Mesothelial cell of epicardium (in vitro differentiated cells): Measurements from ENCODE around the gene LMCD1. TPM values are rescaled to one million over a fixed set of nuclear protein-coding genes. Genes with fewer than 3 reads are reported as not detected.

Source experiments
- DNase-seq, 2 experiments: peaks; one replicate each; pipeline ENCODE4 v3.0.0; 2021; ENCODE audit warnings: low spot score in 2 of 2; ENCODE audit not compliant: unreplicated experiment in 2 of 2
- H3K27ac Mint-ChIP-seq: 2 replicates; pipeline ENCODE4 v1.8.0; 2021; ENCODE audit warnings: mixed read lengths
- H3K27me3 Mint-ChIP-seq: 2 replicates; pipeline ENCODE4 v1.8.0; 2021; ENCODE audit warnings: low read depth, mixed read lengths
- H3K36me3 Mint-ChIP-seq: 2 replicates; pipeline ENCODE4 v1.8.0; 2021; ENCODE audit warnings: mixed read lengths
- H3K4me1 Mint-ChIP-seq: 2 replicates; pipeline ENCODE4 v1.8.0; 2021; ENCODE audit warnings: mixed read lengths
- H3K4me3 Mint-ChIP-seq: 2 replicates; pipeline ENCODE4 v1.8.0; 2021; ENCODE audit warnings: mild to moderate bottlenecking, moderate library complexity, mixed read lengths
- H3K9me3 Mint-ChIP-seq: 2 replicates; pipeline ENCODE4 v1.8.0; 2021; ENCODE audit warnings: mixed read lengths
- total RNA-seq: library from RNA; stranded (reverse); gene quantifications from 3 replicates; pipeline ENCODE4 v1.2.1, GENCODE V29; 2021
- TF ChIP-seq, protein P1 (sequence below): fragments of 200-600 bp; sonication (generic); IDR thresholded peaks from one replicate; pipeline ENCODE4 v1.5.0; 2021; ENCODE audit warnings: antibody characterized with exemption; ENCODE audit not compliant: unreplicated experiment

Gene LMCD1
- total RNA-seq, 1 donor from 2014 or later, result 20.8 TPM

DNA sequence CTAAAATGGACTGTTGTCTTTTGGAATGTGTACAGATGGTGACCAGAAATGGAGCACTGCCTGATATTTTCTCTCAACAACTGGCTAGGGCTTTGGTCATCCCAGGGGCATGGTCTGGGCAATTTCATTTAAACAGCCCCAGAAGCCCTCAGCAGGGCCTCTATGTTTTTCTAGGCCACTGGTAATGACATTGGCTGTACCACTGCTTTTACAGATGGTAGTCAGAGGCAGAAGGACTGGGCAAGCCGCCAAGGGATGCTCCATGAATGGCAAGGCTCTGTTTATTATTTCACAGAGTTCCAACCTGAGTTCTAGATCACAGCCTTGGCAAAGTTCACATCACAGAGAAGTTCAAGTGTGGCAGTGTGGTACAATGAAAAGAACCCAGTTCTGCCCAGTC is 37.0 kb upstream of the LMCD1 start:
- Mint-ChIP-seq H3K9me3 (peaks cover 3% of the 10 kb centered on the region), H3K4me1 (peaks cover 4% of the 10 kb centered on the region), H3K27ac (no peak overlapping the region), H3K27me3 (no peaks in the 10 kb centered on the region), H3K36me3 (no peaks in the 10 kb centered on the region), H3K4me3 (no peak overlapping the region)
- no peak for DNase-seq
- TF ChIP-seq, protein P1, sequence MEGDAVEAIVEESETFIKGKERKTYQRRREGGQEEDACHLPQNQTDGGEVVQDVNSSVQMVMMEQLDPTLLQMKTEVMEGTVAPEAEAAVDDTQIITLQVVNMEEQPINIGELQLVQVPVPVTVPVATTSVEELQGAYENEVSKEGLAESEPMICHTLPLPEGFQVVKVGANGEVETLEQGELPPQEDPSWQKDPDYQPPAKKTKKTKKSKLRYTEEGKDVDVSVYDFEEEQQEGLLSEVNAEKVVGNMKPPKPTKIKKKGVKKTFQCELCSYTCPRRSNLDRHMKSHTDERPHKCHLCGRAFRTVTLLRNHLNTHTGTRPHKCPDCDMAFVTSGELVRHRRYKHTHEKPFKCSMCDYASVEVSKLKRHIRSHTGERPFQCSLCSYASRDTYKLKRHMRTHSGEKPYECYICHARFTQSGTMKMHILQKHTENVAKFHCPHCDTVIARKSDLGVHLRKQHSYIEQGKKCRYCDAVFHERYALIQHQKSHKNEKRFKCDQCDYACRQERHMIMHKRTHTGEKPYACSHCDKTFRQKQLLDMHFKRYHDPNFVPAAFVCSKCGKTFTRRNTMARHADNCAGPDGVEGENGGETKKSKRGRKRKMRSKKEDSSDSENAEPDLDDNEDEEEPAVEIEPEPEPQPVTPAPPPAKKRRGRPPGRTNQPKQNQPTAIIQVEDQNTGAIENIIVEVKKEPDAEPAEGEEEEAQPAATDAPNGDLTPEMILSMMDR, result no peak

DNA sequence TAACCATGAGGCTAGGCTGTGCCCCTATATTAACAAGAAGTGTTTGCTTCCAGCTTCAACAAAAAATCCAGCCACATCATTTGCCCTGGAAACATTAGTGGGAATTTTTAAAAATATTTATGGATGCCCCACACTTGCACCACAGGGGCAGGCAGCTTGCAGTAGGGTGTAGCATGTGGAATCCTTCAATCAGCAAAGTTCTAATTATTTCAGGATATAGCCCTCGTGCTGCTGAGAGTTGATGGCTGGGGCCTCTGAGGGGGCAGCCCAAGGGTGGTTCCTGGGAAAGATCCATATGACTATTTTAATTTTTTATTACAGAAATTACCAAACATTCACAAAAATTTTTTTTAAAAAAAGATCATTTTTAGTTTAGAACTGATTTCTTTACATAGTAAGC is 35.1 kb upstream of the LMCD1 start:
- Mint-ChIP-seq H3K9me3 (peaks cover 3% of the 10 kb centered on the region), H3K36me3 (no peaks in the 10 kb centered on the region), H3K27me3 (no peaks in the 10 kb centered on the region), H3K4me1 (peaks cover 5% of the 10 kb centered on the region), H3K27ac (no peak overlapping the region), H3K4me3 (no peak overlapping the region)
- no peak for DNase-seq
- TF ChIP-seq, protein P1, result no peak

DNA sequence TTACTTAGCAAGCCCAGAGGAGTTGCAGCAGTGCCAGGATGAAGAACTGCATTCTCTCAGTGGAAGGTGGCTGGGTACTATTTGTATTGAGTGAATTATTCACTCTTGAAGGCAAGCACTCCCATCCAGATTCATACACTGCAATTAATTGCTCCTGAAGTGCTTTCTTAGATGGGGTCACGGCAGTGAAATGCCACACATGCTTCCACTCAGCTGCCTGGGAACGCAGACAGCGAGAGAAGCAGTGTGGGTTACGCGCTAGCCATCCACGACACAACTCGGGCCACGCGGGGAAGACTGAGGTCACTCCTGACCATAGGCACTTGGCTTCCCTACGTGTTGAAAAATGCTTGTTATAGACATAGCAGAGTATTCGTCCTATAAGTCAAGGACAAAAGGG is 30.8 kb upstream of the LMCD1 start:
- TF ChIP-seq, protein P1, result no peak
- H3K9me3 Mint-ChIP-seq, result no peaks in the 10 kb centered on the region
- H3K4me3 Mint-ChIP-seq, result no peak overlapping the region
- no peak overlapping the region for H3K27ac Mint-ChIP-seq
- no peak for DNase-seq
- no peaks in the 10 kb centered on the region for H3K27me3 Mint-ChIP-seq
- H3K4me1 Mint-ChIP-seq, result peaks cover 5% of the 10 kb centered on the region
- no peaks in the 10 kb centered on the region for H3K36me3 Mint-ChIP-seq

DNA sequence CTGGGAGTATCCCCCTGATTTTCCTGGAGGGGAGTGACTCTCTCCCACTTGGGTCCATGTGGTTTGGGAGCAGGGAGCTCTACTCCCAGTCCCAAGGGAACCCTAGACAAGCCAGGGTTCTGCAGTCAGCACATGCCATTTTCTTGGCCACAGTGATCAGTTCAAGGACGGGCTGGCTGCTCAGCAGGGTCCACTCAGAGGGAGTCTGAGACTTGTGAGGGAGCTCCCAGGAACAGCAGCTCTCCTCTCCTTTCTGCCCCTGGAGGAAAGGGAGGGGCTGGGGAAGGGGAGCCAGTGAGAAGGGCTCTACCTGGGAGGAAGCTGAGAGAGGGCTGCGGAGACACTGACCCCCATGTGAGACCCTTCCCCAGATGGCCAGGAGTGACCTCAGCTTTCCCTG is 29.1 kb upstream of the LMCD1 start:
- Mint-ChIP-seq H3K4me1 (peaks cover 5% of the 10 kb centered on the region), H3K27me3 (no peaks in the 10 kb centered on the region), H3K9me3 (no peaks in the 10 kb centered on the region), H3K27ac (no peak overlapping the region), H3K36me3 (no peaks in the 10 kb centered on the region), H3K4me3 (no peak overlapping the region)
- no peak for DNase-seq
- TF ChIP-seq, protein P1, result no peak

DNA sequence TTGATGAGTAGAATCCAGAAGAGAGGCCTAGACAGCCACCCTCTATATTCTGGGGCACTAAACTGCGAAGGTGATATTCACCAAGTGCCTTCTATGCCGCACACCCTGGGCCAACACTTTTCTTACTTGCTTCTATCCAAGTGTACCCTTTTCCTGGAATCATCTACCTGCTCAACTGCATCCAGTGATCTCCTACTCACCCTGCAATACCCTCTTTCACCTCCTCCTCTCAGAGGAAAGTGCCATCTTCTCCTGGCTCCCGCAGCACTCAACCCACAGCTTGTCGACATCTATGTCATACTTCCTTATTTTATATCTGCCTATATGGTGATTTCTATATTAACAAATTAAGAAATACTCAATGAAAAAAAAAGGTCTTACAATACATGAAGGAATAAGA is 28.6 kb upstream of the LMCD1 start:
- DNase-seq, result no peak
- Mint-ChIP-seq H3K9me3 (no peaks in the 10 kb centered on the region), H3K4me1 (peaks cover 5% of the 10 kb centered on the region), H3K4me3 (no peak overlapping the region), H3K27ac (no peak overlapping the region), H3K27me3 (no peaks in the 10 kb centered on the region), H3K36me3 (no peaks in the 10 kb centered on the region)
- TF ChIP-seq, protein P1, result no peak

DNA sequence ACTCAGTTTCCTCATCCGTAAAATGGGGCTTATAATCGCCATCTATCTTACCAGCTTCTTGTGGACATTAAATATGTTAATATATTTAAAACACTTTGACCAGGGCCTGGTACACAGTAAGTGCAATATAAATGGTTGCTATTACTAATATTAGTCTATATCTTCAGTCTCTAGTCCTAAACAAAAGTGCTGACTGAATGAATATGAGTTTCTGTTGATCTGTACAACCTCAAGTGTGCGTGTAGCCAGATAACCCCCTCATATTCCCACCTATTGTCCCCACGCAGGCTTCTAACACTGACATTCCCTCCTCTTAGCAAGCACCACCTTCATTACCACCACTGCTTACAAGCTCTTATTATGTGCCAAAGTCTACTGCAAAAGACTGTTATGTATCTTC is 27.6 kb upstream of the LMCD1 start:
- H3K27me3 Mint-ChIP-seq, result no peaks in the 10 kb centered on the region
- TF ChIP-seq, protein P1, result no peak
- H3K36me3 Mint-ChIP-seq, result no peaks in the 10 kb centered on the region
- DNase-seq, result no peak
- H3K4me3 Mint-ChIP-seq, result no peak overlapping the region
- no peak overlapping the region for H3K27ac Mint-ChIP-seq
- peaks cover 2% of the 10 kb centered on the region for H3K9me3 Mint-ChIP-seq
- peaks cover 5% of the 10 kb centered on the region for H3K4me1 Mint-ChIP-seq
